Natural killer cell (primary cell): ENCODE data around the gene LAGE3. TPM values are rescaled to one million over a fixed set of nuclear protein-coding genes. Genes with fewer than 3 reads are reported as not detected.

Source experiments
- ATAC-seq, 3 donors: fragments of 150-1000 bp in 2 of 3; fragments of 200-7000 bp in 1 of 3; cut with Tn5 transposase; 1 replicate in 1 of 3; 2 replicates in 2 of 3; pipeline ENCODE4 v1.10.0; 2021; ENCODE audit warnings: mild to moderate bottlenecking in 2 of 3, moderate library complexity in 2 of 3
- DNase-seq, 2 donors: peaks; one replicate each; pipeline versions ENCODE4 v3.0.0 to v3.0.0-alpha.2; 2013 to 2021; ENCODE audit warnings: mixed read lengths in 1 of 2
- H3K27ac ChIP-seq: one replicate; pipeline ENCODE4 v1.5.1; 2013; ENCODE audit warnings: mild to moderate bottlenecking, low read length
- H3K27me3 ChIP-seq: one replicate; pipeline ENCODE4 v1.6.1; 2013; ENCODE audit warnings: low read length; ENCODE audit not compliant: control insufficient read depth, insufficient read depth
- H3K36me3 ChIP-seq: one replicate; pipeline ENCODE4 v1.6.1; 2013; ENCODE audit warnings: low read length; ENCODE audit not compliant: control insufficient read depth, insufficient read depth
- H3K4me1 ChIP-seq: one replicate; pipeline ENCODE4 v1.6.1; 2013; ENCODE audit warnings: low read length; ENCODE audit not compliant: control insufficient read depth, insufficient read depth
- H3K4me3 ChIP-seq: one replicate; pipeline ENCODE4 v1.5.1; 2013; ENCODE audit warnings: low read length
- H3K9me3 ChIP-seq: one replicate; pipeline ENCODE4 v1.6.1; 2013; ENCODE audit warnings: low read length; ENCODE audit not compliant: control insufficient read depth, insufficient read depth
- H3K27ac Mint-ChIP-seq, 2 donors: one replicate each; pipeline ENCODE4 v1.8.0; 2022; ENCODE audit warnings: mild to moderate bottlenecking in 2 of 2, mixed read lengths in 2 of 2, moderate library complexity in 1 of 2
- H3K27me3 Mint-ChIP-seq, 2 donors: one replicate each; pipeline ENCODE4 v1.8.0; 2022; ENCODE audit warnings: low read depth in 2 of 2, mixed read lengths in 2 of 2
- H3K36me3 Mint-ChIP-seq: one replicate; pipeline ENCODE4 v1.8.0; 2022; ENCODE audit warnings: mixed read lengths
- H3K4me1 Mint-ChIP-seq, 2 donors: one replicate each; pipeline ENCODE4 v1.8.0; 2022; ENCODE audit warnings: mixed read lengths in 2 of 2
- H3K4me3 Mint-ChIP-seq: one replicate; pipeline ENCODE4 v1.8.0; 2022; ENCODE audit warnings: mild to moderate bottlenecking, moderate library complexity, mixed read lengths
- H3K9me3 Mint-ChIP-seq, 2 donors: one replicate each; pipeline ENCODE4 v1.8.0; 2022; ENCODE audit warnings: mixed read lengths in 2 of 2
- CTCF ChIP-seq: fragments of 200-600 bp; IDR thresholded peaks from one replicate; pipeline ENCODE4 v1.8.0; 2022; ENCODE audit warnings: antibody characterized with exemption
- WGBS: methylation state at CpG from one replicate; pipeline ENCODE4 v1.1.7; 2013; ENCODE audit warnings: missing lambda C conversion rate; ENCODE audit not compliant: insufficient coverage; 5-methylcytosine and 5-hydroxymethylcytosine counted together
- intact Hi-C: fragments of 100-400 bp; cut with micrococcal nuclease; formaldehyde crosslinking; loops from one replicate; pipeline ENCODE4 v1.14.2; 2022
- total RNA-seq, 4 donors: library from RNA; stranded (reverse); fragments of 120-200 nt in 1 of 4; gene quantifications; one replicate each; pipeline versions ENCODE4 v1.2.3 to v1.2.4, GENCODE V29; 2013 to 2022

The LAGE3 gene
- total RNA-seq, 3 donors from 2014 or later (not counting 1 experiment from before 2014, with no cell fraction given), result 10.8 to 12.5 (median 10.9) TPM

DNA sequence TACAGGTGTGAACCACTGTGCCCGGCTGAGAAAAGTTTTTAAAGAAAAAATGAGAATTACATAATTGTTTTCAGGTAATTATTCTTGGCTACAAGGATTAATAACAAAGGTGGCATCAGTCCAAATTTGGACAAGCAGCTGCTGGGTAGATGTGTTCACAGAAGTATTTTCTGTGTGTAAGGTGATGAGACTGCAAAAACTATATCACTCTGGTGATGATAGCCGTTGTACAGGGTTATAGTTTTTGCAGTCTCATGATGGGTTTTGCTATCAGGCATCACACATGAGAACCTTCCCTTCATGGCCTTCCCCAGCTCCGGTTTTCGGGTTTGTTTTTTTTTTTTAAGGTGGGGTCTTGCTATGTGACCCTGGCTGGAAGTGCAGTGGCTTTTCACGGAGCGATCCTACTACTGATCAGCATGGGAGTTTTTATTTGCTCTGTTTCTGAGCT, 16.4 kb upstream of the LAGE3 start:
- ATAC-seq, result no peak
- H3K4me1 Mint-ChIP-seq, result no peaks in the 10 kb centered on the region
- H3K27me3 Mint-ChIP-seq, result no peaks in the 10 kb centered on the region
- H3K27ac Mint-ChIP-seq, result no peak overlapping the region
- 81% methylated on average over 5 of the region's 6 CpGs for WGBS
- H3K9me3 Mint-ChIP-seq, result no peaks in the 10 kb centered on the region
- TF ChIP-seq CTCF, result no peak
- intact Hi-C loops, result no loop called here
- no peaks in the 10 kb centered on the region for H3K36me3 Mint-ChIP-seq
- Histone ChIP-seq H3K27ac (no peak overlapping the region), H3K9me3 (no peaks in the 10 kb centered on the region), H3K4me1 (peaks cover 6% of the 10 kb centered on the region), H3K36me3 (no peaks in the 10 kb centered on the region), H3K27me3 (no peaks in the 10 kb centered on the region), H3K4me3 (no peak overlapping the region)
- no peak for DNase-seq
- no peak overlapping the region for H3K4me3 Mint-ChIP-seq

DNA sequence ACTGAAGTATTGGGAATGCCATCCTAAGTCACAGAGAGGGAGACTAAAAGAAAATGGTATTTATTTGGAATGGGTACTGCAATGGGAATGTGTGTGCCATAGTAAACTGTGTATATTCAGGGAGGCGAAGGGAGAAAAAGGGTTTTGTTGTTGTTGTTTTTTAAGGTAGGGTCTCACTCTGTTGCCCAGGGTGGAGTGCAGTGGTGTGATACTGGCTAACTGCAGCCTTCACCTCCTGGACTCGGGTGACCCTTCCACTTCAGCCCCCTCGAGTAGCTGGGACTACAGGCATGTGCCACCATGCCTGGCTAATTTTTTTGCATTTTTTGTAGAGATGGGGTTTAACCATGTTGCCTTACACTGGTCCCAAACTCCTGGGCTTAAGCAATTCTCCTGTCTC, 15.6 kb upstream of the LAGE3 start:
- WGBS, result 76% methylated on average over 3 of the region's 3 CpGs
- no peaks in the 10 kb centered on the region for H3K9me3 Mint-ChIP-seq
- H3K4me3 Mint-ChIP-seq, result no peak overlapping the region
- Histone ChIP-seq H3K4me1 (peaks cover 10% of the 10 kb centered on the region), H3K36me3 (no peaks in the 10 kb centered on the region), H3K27ac (no peak overlapping the region), H3K27me3 (no peaks in the 10 kb centered on the region), H3K4me3 (no peak overlapping the region), H3K9me3 (no peaks in the 10 kb centered on the region)
- H3K27ac Mint-ChIP-seq, result no peak overlapping the region
- no peak for TF ChIP-seq CTCF
- no peak for DNase-seq
- peaks cover 3% of the 10 kb centered on the region in 2 donors for H3K4me1 Mint-ChIP-seq
- H3K36me3 Mint-ChIP-seq, result no peaks in the 10 kb centered on the region
- no peaks in the 10 kb centered on the region for H3K27me3 Mint-ChIP-seq
- no peak for ATAC-seq
- intact Hi-C loops, result no loop called here

- H3K9me3 ChIP-seq, result no peaks in the 10 kb centered on the region
- intact Hi-C loops, result loop anchor here (1.0 kb wide), 1 partner anchor 26 kb away; the partner anchor contains the start of gene FAM3A
- peak within 1 kb of the TSS; percentile 63 for H3K4me3 ChIP-seq
- peak within 1 kb of the TSS; percentile 88 for H3K27ac ChIP-seq
- Mint-ChIP-seq H3K9me3 (no peaks in the 10 kb centered on the region), H3K36me3 (no peaks in the 10 kb centered on the region), H3K4me1 (peaks cover 15 to 17% of the 10 kb centered on the region in 2 donors), H3K27me3 (no peaks in the 10 kb centered on the region), H3K4me3 (peak within 1 kb of the TSS; percentile 90), H3K27ac (peak within 1 kb of the TSS; percentile 88 to 93)
- peak; percentile 81 to 92 for DNase-seq
- H3K4me1 ChIP-seq, result peaks cover 43% of the 10 kb centered on the region
- peak; percentile 86 to 94 (median 86) for ATAC-seq
- no peaks in the 10 kb centered on the region for H3K27me3 ChIP-seq
- WGBS, result under 1% methylated on average over 66 of the region's 71 CpGs
- H3K36me3 ChIP-seq, result peaks cover 3% of the 10 kb centered on the region
- TF ChIP-seq CTCF, result no peak
Measured at GRCh38 chrX:154490414-154491083, 11.5 kb upstream of the LAGE3 start, which contains the start of gene SLC10A3. SLC10A3 (minus strand) TSS chrX:154490629; CDS start chrX:154488940, 1,689 bp downstream.
